ENCODE results near the gene IL17RD.

Gene IL17RD

GRCh38 chr3:57065588-57065987, 99.6 kb downstream of the IL17RD start:
- DNase-seq = no peak

GRCh38 chr3:57064572-57064971, 100.6 kb downstream of the IL17RD start:
- DNase-seq = peak; percentile 36 to 64 (median 58)

GRCh38 chr3:57064001-57064400, 101.2 kb downstream of the IL17RD start:
- peak in 3 of 4 experiments; percentile 27 to 56 (median 42) for DNase-seq

- peak in 3 of 4 experiments; percentile 55 to 70 (median 67) for DNase-seq
Observed at GRCh38 chr3:57063032-57063431, 102.1 kb downstream of the IL17RD start.

GRCh38 chr3:57062101-57062631, 103.0 kb downstream of the IL17RD start:
- peak in 1 of 4 experiments; percentile 32 for DNase-seq

- no peak for DNase-seq
Observed at GRCh38 chr3:57061556-57061955, 103.6 kb downstream of the IL17RD start.

- peak; percentile 83 to 94 (median 93) for DNase-seq
Observed at GRCh38 chr3:57060089-57060821, 104.9 kb downstream of the IL17RD start, which contains the start of gene SPATA12. TSS of gene SPATA12 (plus strand) at chr3:57060664. CDS start at chr3:57073695, 13,031 bp downstream.

- DNase-seq = peak; percentile 71 to 91 (median 86)
Observed at GRCh38 chr3:57059411-57059810, 105.7 kb downstream of the IL17RD start.

- DNase-seq = peak in 2 of 4 experiments; percentile 27 to 43
Observed at GRCh38 chr3:57057351-57057750, 107.8 kb downstream of the IL17RD start.

- no peak for DNase-seq
Observed at GRCh38 chr3:57053122-57053521, 112.0 kb downstream of the IL17RD start.

- DNase-seq = no peak
Observed at GRCh38 chr3:57052662-57053061, 112.5 kb downstream of the IL17RD start.

- DNase-seq = no peak
Observed at GRCh38 chr3:57048728-57049127, 116.4 kb downstream of the IL17RD start.

- peak in 3 of 4 experiments; percentile 47 to 74 (median 59) for DNase-seq
Observed at GRCh38 chr3:57048052-57048671, 117.0 kb downstream of the IL17RD start.

GRCh38 chr3:57046101-57046765, 118.9 kb downstream of the IL17RD start:
- no peak for DNase-seq

GRCh38 chr3:57043518-57043917, 121.6 kb downstream of the IL17RD start:
- no peak for DNase-seq

GRCh38 chr3:57041674-57042073, 123.5 kb downstream of the IL17RD start:
- DNase-seq = no peak

Measured in suppressor macrophage (primary cell).